ENCODE results near the gene DRAM2.

GRCh38 chr1:111097356-111098099, 42.4 kb downstream of the DRAM2 start:
- TF ChIP-seq EZH2 (IDR thresholded peaks at IDR 0.05) (no peak), POLR2AphosphoS5 (IDR thresholded peaks at IDR 0.05; ENCODE audit: borderline replicate concordance, low read depth, low read length) (no peak), FOXP2 (optimal IDR thresholded peaks at IDR 0.05; ENCODE audit: control extremely low read depth, extremely low read length, insufficient read depth) (no peak)
